ENCODE measurements around the gene OR13H1.

DNA sequence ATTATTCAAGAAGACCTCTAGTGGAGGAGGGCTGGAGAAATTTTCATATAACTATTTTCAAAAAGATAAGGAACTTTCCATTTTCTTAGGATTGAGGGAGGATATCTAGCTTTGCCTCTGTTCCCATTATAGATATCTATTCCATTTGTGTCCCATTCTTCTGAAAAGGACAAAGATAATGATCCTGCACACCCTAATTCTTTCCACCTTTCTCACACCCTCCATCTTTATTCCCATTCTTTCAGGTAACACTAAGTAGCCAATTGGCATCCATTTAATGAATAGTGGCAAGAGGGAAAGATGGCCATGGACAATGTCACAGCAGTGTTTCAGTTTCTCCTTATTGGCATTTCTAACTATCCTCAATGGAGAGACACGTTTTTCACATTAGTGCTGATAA, at the start of gene OR13H1:
- TF ChIP-seq KLF10 (CRISPR knock-in tag; IDR thresholded peaks at IDR 0.05) = no peak
- TF ChIP-seq ZBTB7A (IDR thresholded peaks at IDR 0.05; ENCODE audit: borderline replicate concordance, control insufficient read depth, low read depth, low read length) = no peak

Data from K562 (cell line).